ENCODE results near the gene KRTAP10-1. TPM values are rescaled to one million over a fixed set of nuclear protein-coding genes. Genes with fewer than 3 reads are reported as not detected.

KRTAP10-1 gene
- total RNA-seq, 3 donors from 2014 or later = not detected

DNA sequence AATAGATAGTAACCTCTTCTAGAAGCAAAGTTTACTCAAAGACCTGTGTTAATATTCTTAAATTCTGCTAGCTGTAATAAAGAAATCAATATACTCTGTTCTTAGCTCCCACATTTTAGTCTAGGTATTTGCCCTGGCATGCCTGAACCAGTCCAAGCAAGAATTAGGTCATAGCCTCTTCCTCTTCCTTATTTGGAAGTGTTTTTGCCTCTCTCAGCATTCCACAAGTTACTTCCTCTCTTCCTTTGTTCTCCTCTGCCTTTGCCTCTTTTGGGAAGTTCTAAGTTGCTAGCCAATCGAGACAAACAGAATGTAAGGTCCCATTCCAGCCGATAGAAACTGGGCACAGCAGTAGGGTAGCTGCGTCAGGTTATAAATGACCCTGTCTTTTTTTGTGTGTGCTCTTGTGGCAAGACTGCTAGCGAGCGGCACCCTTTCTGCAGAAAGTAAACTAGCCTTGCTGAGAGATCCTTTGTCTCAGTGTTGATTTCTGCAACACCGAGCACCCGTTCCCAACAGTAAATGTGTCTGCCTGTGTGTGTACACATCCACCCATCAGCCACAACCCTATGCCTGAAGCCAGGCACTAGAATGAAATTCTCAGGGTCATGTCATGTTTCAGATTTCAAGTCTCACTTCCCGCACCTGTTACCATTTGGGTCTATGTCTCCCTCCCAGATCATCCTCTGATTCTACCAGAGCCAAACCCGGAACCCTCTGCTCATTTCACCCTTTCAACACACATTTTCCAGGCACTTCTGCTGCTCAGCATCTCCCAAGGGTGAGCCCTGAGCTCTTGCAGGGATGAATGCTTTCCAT lies 47.2 kb downstream of the KRTAP10-1 start:
- TF ChIP-seq CTCF (IDR thresholded peaks at IDR 0.05) = no peak
- intact Hi-C loops (cut with DNase I, micrococcal nuclease) = no loop called here
- Histone ChIP-seq H3K9me3 (peaks cover 4% of the 10 kb centered on the region), H3K4me1 (ENCODE audit: low read depth) (no peaks in the 10 kb centered on the region), H3K4me3 (no peak overlapping the region), H3K36me3 (ENCODE audit: low read depth) (no peaks in the 10 kb centered on the region)
- ATAC-seq (no peak), DNase-seq (no peak)

DNA sequence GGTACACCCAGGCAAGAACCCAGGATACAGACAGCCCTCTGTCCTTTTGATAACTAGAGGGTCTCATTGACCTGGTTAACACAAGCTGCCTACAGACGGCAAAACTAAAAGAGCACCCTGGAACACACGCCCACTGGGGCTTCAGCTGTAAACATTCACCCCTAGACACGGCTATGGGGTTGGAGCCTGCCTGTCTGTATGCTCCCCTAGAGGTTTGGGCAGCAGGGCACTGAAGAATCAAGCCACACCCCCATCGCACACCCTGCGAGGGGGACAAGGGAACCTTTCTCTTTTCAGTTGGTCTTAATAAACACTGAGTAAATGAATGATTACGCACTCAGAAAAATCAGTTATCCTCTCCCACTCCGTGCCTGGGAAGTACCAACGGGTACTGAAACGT lies 49.2 kb downstream of the KRTAP10-1 start:
- intact Hi-C loops (cut with DNase I, micrococcal nuclease) = no loop called here
- H3K4me3 ChIP-seq = no peak overlapping the region
- no peak for TF ChIP-seq CTCF (IDR thresholded peaks at IDR 0.05)
- DNase-seq = no peak
- H3K4me1 ChIP-seq (ENCODE audit: low read depth) = no peaks in the 10 kb centered on the region
- no peaks in the 10 kb centered on the region for H3K36me3 ChIP-seq (ENCODE audit: low read depth)
- no peak for ATAC-seq
- H3K9me3 ChIP-seq = peaks cover 4% of the 10 kb centered on the region

DNA sequence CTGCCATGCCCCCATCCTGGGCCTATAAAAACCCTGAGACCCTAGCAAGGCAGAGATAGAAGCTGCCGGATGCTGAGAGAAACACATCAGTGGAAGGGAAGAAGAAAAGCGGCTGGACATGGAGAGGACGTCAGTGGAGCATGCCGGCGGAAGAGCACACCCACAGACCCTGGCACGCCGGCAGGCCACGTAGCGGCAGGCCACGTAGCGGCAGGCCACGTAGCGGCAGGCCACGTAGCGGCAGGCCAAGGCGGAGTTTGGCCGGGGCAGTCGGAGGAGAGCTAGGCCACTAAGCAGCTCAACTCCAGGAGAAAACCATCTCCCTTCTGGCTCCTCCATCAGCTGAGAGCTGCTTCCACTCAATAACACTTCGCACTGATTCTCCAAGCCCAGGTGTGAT lies 49.6 kb downstream of the KRTAP10-1 start:
- DNase-seq (no peak), ATAC-seq (no peak)
- intact Hi-C loops (cut with DNase I, micrococcal nuclease) = no loop called here

DNA sequence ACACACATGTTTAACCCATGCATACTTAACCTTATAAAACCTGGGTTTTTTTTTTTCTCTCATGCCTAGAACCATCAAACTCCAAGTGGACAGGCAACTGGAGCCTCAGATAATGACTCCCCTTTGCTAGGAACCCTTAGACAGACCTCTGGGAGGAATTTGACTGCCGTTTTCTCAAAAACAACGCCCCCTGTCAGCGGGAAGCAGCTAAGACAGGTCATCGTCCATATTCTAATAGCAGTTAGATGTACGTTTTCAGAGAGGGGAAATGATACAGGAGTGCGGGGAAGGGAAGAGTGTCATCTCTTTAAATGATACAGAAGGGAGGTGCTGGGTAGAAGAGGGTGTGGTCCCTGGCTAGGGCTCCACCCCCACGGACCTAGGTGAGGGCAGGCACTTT lies 50.0 kb downstream of the KRTAP10-1 start:
- H3K9me3 ChIP-seq = peaks cover 4% of the 10 kb centered on the region
- ATAC-seq (no peak), DNase-seq (no peak)
- H3K4me1 ChIP-seq (ENCODE audit: low read depth) = no peaks in the 10 kb centered on the region
- H3K36me3 ChIP-seq (ENCODE audit: low read depth) = no peaks in the 10 kb centered on the region
- intact Hi-C loops (cut with DNase I, micrococcal nuclease) = no loop called here
- TF ChIP-seq CTCF (IDR thresholded peaks at IDR 0.05) = no peak
- no peak overlapping the region for H3K4me3 ChIP-seq

More for the DNA sequence above, 49.6 kb downstream of the KRTAP10-1 start:
- Histone ChIP-seq H3K36me3 (ENCODE audit: low read depth) (no peaks in the 10 kb centered on the region), H3K4me1 (ENCODE audit: low read depth) (no peaks in the 10 kb centered on the region), H3K9me3 (peaks cover 4% of the 10 kb centered on the region), H3K4me3 (no peak overlapping the region)
- TF ChIP-seq CTCF (IDR thresholded peaks at IDR 0.05) = no peak

Other genes starting within 250 kb of the KRTAP10-1 start
- gene PFKL, start 240.1 kb downstream of the KRTAP10-1 start, total RNA-seq = 100 to 1,000 TPM; 150 to 299 (median 237) TPM
- 10 to 100 TPM; 22.0 to 33.0 (median 26.6) TPM for gene CFAP410, start 200.8 kb downstream of the KRTAP10-1 start, total RNA-seq
- 10 to 100 TPM in 1 of 3 donors, 1 to 10 TPM in 2; 1.5 to 10.3 (median 7.2) TPM for gene TRPM2, start 186.6 kb downstream of the KRTAP10-1 start, total RNA-seq
- 10 to 100 TPM in 1 of 3 donors, 1 to 10 TPM in 2; 2.1 to 17.9 (median 2.7) TPM for gene LRRC3, start 84.7 kb downstream of the KRTAP10-1 start, total RNA-seq
- gene KRTAP10-2, start 11.3 kb upstream of the KRTAP10-1 start, total RNA-seq = not detected
- not detected for gene KRTAP10-3, start 18.6 kb upstream of the KRTAP10-1 start, total RNA-seq
- gene KRTAP10-4, start 33.5 kb upstream of the KRTAP10-1 start, total RNA-seq = not detected
- gene KRTAP10-5, start 40.4 kb upstream of the KRTAP10-1 start, total RNA-seq = not detected
- gene KRTAP10-6, start 52.3 kb upstream of the KRTAP10-1 start, total RNA-seq = not detected
- gene KRTAP10-7, start 60.4 kb upstream of the KRTAP10-1 start, total RNA-seq = not detected
- gene KRTAP10-8, start 71.9 kb upstream of the KRTAP10-1 start, total RNA-seq = not detected
- gene KRTAP10-9, start 86.9 kb upstream of the KRTAP10-1 start, total RNA-seq = not detected
- not detected for gene KRTAP10-10, start 97.2 kb upstream of the KRTAP10-1 start, total RNA-seq
- gene KRTAP10-11, start 106.2 kb upstream of the KRTAP10-1 start, total RNA-seq = not detected
- not detected for gene KRTAP12-4, start 114.5 kb upstream of the KRTAP10-1 start, total RNA-seq
- not detected for gene KRTAP12-3, start 117.7 kb upstream of the KRTAP10-1 start, total RNA-seq
- not detected for gene KRTAP12-2, start 126.7 kb upstream of the KRTAP10-1 start, total RNA-seq
- not detected for gene KRTAP12-1, start 142.0 kb upstream of the KRTAP10-1 start, total RNA-seq
- gene KRTAP10-12, start 157.0 kb upstream of the KRTAP10-1 start, total RNA-seq = not detected
- under 1 TPM in 1 of 3 donors, not detected in 2; 0.28 TPM for gene TSPEAR, start 171.4 kb upstream of the KRTAP10-1 start, total RNA-seq

Data from mucosa of descending colon (tissue), 3 donors.